HepG2 (cell line): ENCODE results near the gene LBX2. TPM values are rescaled to one million over a fixed set of nuclear protein-coding genes. Genes with fewer than 3 reads are reported as not detected.
A peak's percentile ranks its signal among the peaks of the same experiment; 100 is the strongest.

Source experiments
- ATAC-seq: fragments of 200-7000 bp; cut with Tn5 transposase; 3 replicates; pipeline ENCODE4 v1.9.1; 2020; ENCODE audit warnings: mild to moderate bottlenecking, moderate library complexity
- BruUV-seq: library from RNA; stranded (reverse); fragments of 400-500 nt; replicated peaks from 2 replicates; lab custom pipeline; 2021; lab: Mats Ljungman, UMichigan
- CTCF ChIA-PET: fragments of 300-600 bp; formaldehyde crosslinking; extraction: SDS; loops from one replicate; lab custom pipeline; 2021; ENCODE audit warnings: low total read pairs, inconsistent platforms, low intra/inter-chr PET ratio; lab: Yijun Ruan, JAX
- POLR2A ChIA-PET: fragments of 350-600 bp; sonication (Branson Sonifier 250); formaldehyde crosslinking; loops from one replicate; lab custom pipeline; 2020; ENCODE audit warnings: antibody characterized with exemption, inconsistent platforms; lab: Yijun Ruan, JAX
- DNase-seq: peaks from one replicate; pipeline ENCODE4 v3.0.0-alpha.2; 2015; ENCODE audit warnings: low spot score
- FAIRE-seq: peaks from 3 replicates; lab custom pipeline; 2011; peaks lifted over from hg19 to GRCh38; lab: Jason Lieb, UNC
- H2AFZ ChIP-seq: one replicate; pipeline ENCODE4 v1.6.1; 2011; ENCODE audit warnings: low read length, inconsistent platforms
- H3K27ac ChIP-seq: fragments of 300-600 bp; 3 replicates; pipeline ENCODE4 v1.8.0; 2011; ENCODE audit warnings: mixed run types, mild to moderate bottlenecking, mixed read lengths, low read length, inconsistent platforms; ENCODE audit not compliant: insufficient read depth; ENCODE audit errors: extremely low read length
- H3K27me3 ChIP-seq, 2 experiments: fragments of 200-600 bp in 1 of 2; 2 replicates in 1 of 2; 3 replicates in 1 of 2; pipeline versions ENCODE4 v1.6.0 to v1.8.0; 2011; ENCODE audit warnings: low read length in 2 of 2, mild to moderate bottlenecking in 2 of 2, moderate library complexity in 2 of 2, inconsistent platforms in 1 of 2; ENCODE audit not compliant: insufficient read depth in 2 of 2, control insufficient read depth in 1 of 2
- H3K36me3 ChIP-seq, 2 experiments: fragments of 200-600 bp in 1 of 2; replicated peaks in 1 of 2; 2 replicates in 1 of 2; 3 replicates in 1 of 2; pipeline versions ENCODE4 v1.5.1 to v1.8.0; 2011; ENCODE audit warnings: low read length in 2 of 2, inconsistent platforms in 1 of 2; ENCODE audit not compliant: insufficient read depth in 2 of 2, control insufficient read depth in 1 of 2
- H3K4me1 ChIP-seq: 2 replicates; pipeline ENCODE4 v1.5.1; 2012; ENCODE audit warnings: low read length, inconsistent platforms; ENCODE audit not compliant: insufficient read depth
- H3K4me2 ChIP-seq: 2 replicates; pipeline ENCODE4 v1.6.0; 2011; ENCODE audit warnings: low read depth, low read length, inconsistent platforms
- H3K4me3 ChIP-seq, 3 experiments: fragments of 200-600 bp in 1 of 3; sonication (generic), shearing (Covaris generic) in 1 of 3; replicated peaks in 1 of 3; 2 replicates each; pipeline ENCODE4 v1.5.1; 2011 to 2016; ENCODE audit warnings: low read length in 3 of 3, inconsistent platforms in 2 of 3, low read depth in 2 of 3, mild to moderate bottlenecking in 2 of 3, control low read depth in 1 of 3, mixed read lengths in 1 of 3; ENCODE audit not compliant: insufficient read depth in 1 of 3
- H3K79me2 ChIP-seq: one replicate; pipeline ENCODE4 v1.6.1; 2011; ENCODE audit warnings: low read length, inconsistent platforms; ENCODE audit not compliant: insufficient read depth
- H3K9ac ChIP-seq: 2 replicates; pipeline ENCODE4 v1.6.0; 2011; ENCODE audit warnings: mild to moderate bottlenecking, low read depth, low read length, inconsistent platforms; ENCODE audit not compliant: insufficient read depth
- H3K9me3 ChIP-seq: 2 replicates; pipeline ENCODE4 v1.5.1; 2012; ENCODE audit warnings: mild to moderate bottlenecking, low read length
- H4K20me1 ChIP-seq: 2 replicates; pipeline ENCODE4 v1.6.0; 2011; ENCODE audit warnings: inconsistent platforms, mild to moderate bottlenecking, low read length, moderate library complexity; ENCODE audit not compliant: insufficient read depth
- ASH2L ChIP-seq: fragments of 300-600, 200-600 bp; sonication (generic); IDR thresholded peaks from 2 replicates; pipeline ENCODE4 v1.7.0; 2017; ENCODE audit warnings: low read depth, mild to moderate bottlenecking, moderate library complexity, mixed read lengths, low read length; ENCODE audit not compliant: insufficient read length
- CCDC6 ChIP-seq: sonication (generic); formaldehyde crosslinking; IDR thresholded peaks from 2 replicates; pipeline ENCODE4 v1.8.1; 2022; ENCODE audit warnings: mild to moderate bottlenecking, missing genetic modification reagents, moderate library complexity
- E2F1 ChIP-seq: sonication (generic); formaldehyde crosslinking; IDR thresholded peaks from 2 replicates; pipeline ENCODE4 v1.5.0; 2020; ENCODE audit warnings: missing genetic modification reagents
- FOSL2 ChIP-seq: sonication (generic); formaldehyde crosslinking; IDR thresholded peaks from 2 replicates; pipeline ENCODE4 v1.4.0; 2020; ENCODE audit warnings: missing genetic modification reagents
- KDM5A ChIP-seq: fragments of 200-600 bp; sonication (generic); IDR thresholded peaks from 2 replicates; pipeline ENCODE4 v1.7.0; 2018; ENCODE audit warnings: antibody characterized with exemption, mild to moderate bottlenecking, low read length, borderline replicate concordance
- KLF12 ChIP-seq: sonication (generic); formaldehyde crosslinking; IDR thresholded peaks from 2 replicates; pipeline ENCODE4 v1.4.0; 2020; ENCODE audit warnings: missing genetic modification reagents, borderline replicate concordance
- MXD3 ChIP-seq: IDR thresholded peaks from 2 replicates; pipeline ENCODE4 v1.6.1; 2016; ENCODE audit warnings: mild to moderate bottlenecking, missing biosample characterization, missing genetic modification reagents
- PHB2 ChIP-seq: fragments of 450-650 bp; IDR thresholded peaks from 2 replicates; pipeline ENCODE4 v1.6.1; 2018; ENCODE audit not compliant: partially characterized antibody
- SMARCE1 ChIP-seq: fragments of 450-650 bp; IDR thresholded peaks from 2 replicates; pipeline ENCODE4 v1.6.1; 2017; ENCODE audit warnings: borderline replicate concordance
- SYNCRIP ChIP-seq: fragments of 200-400 bp; formaldehyde crosslinking; IDR thresholded peaks from 2 replicates; pipeline ENCODE4 v1.6.1; 2018; ENCODE audit warnings: mild to moderate bottlenecking, low read depth, low read length; ENCODE audit not compliant: insufficient read depth
- THAP9 ChIP-seq: sonication (generic); formaldehyde crosslinking; IDR thresholded peaks from 2 replicates; pipeline ENCODE4; 2020; ENCODE audit warnings: missing genetic modification reagents, mild to moderate bottlenecking, borderline replicate concordance
- TRIM22 ChIP-seq: fragments of 450-650 bp; IDR thresholded peaks from 2 replicates; pipeline ENCODE4 v1.6.1; 2017
- ZNF605 ChIP-seq: sonication (generic); formaldehyde crosslinking; IDR thresholded peaks from 2 replicates; pipeline ENCODE4 v1.8.0; 2022; ENCODE audit warnings: mild to moderate bottlenecking, missing genetic modification reagents
- ZNF691 ChIP-seq: sonication (generic); formaldehyde crosslinking; IDR thresholded peaks from 2 replicates; pipeline ENCODE4 v1.4.0; 2020; ENCODE audit warnings: missing genetic modification reagents, low read depth, mild to moderate bottlenecking, borderline replicate concordance
- ZNF709 ChIP-seq: sonication (generic); formaldehyde crosslinking; IDR thresholded peaks from 2 replicates; pipeline ENCODE4 v1.5.0; 2020; ENCODE audit warnings: mild to moderate bottlenecking, missing genetic modification reagents
- whole genome bisulfite sequencing: methylation state at CpG from one replicate; pipeline ENCODE4 v1.1.6; 2017; ENCODE audit warnings: low lambda C conversion rate; 5-methylcytosine and 5-hydroxymethylcytosine counted together
- in situ Hi-C: cut with HindIII; loops from 2 replicates; pipeline ENCODE4 v1.10.0; 2017; ENCODE audit warnings: low pct_unique_long_range_greater_than_20kb; ENCODE audit not compliant: extremely low pct_ligation_motif_present
- intact Hi-C: fragments of 100-400 bp; cut with micrococcal nuclease; formaldehyde crosslinking; loops from one replicate; pipeline ENCODE4 v1.10.0; 2022; ENCODE audit not compliant: unreplicated experiment
- polyA plus RNA-seq, 8 experiments: library from polyadenylated mRNA; depleted of rRNA in 3 of 8; stranded (reverse) in 7 of 8; unstranded in 1 of 8; fragments of >200 nt; fragmentation: Illumina TruSeq in 4 of 8; extraction: Trizol in 4 of 8; gene quantifications; 2 replicates each; pipeline versions ENCODE4 v1.2.1 to v1.2.3, GENCODE V29; 2011 to 2016; ENCODE audit warnings: low read depth in 4 of 8, missing spikeins in 1 of 8, mixed read lengths in 1 of 8; ENCODE audit not compliant: insufficient read depth in 1 of 8
- total RNA-seq, 5 experiments: library from RNA; depleted of rRNA; stranded (reverse); fragments of >200 nt; fragmentation: Illumina TruSeq; extraction: Trizol; gene quantifications; 2 replicates each; pipeline ENCODE4 v1.2.3, GENCODE V29; 2016; ENCODE audit warnings: low read depth in 1 of 5

LBX2 gene
- total and polyA plus RNA-seq, 2 of the 13 experiments (the other 11 are each of a cell fraction or from before 2014, with no cell fraction given): 6.4 to 8.1 TPM

- H2AFZ ChIP-seq: no peak within 1 kb of the TSS
- H3K4me2 ChIP-seq: peak within 1 kb of the TSS; percentile 94
- ATAC-seq: peak; percentile 90
- peaks cover 19 to 33% of the 10 kb centered on the region in 2 experiments for H3K36me3 ChIP-seq
- peak; percentile 98 for DNase-seq
- H3K79me2 ChIP-seq: peaks cover 43% of the 10 kb centered on the region
- H3K9ac ChIP-seq: peak within 1 kb of the TSS; percentile 99
- in situ Hi-C loops: no loop called here
- no peaks in the 10 kb centered on the region for H3K9me3 ChIP-seq
- peaks cover 55% of the 10 kb centered on the region for H3K4me1 ChIP-seq
- BruUV-seq: no TSS peak
- peak within 1 kb of the TSS; percentile 84 to 100 (median 100) for H3K4me3 ChIP-seq
- CTCF ChIA-PET: interaction anchor here (1.5 to 1.9 kb wide), 2 partner anchors 23 to 46 kb away, joined by 3 to 5 read pairs; partner anchors contain the start of genes CCDC142, PCGF1 and TTC31
- H3K27me3 ChIP-seq: no peaks in the 10 kb centered on the region; a peak in 1 of 5 replicates
- no peaks in the 10 kb centered on the region for H4K20me1 ChIP-seq
- peak; percentile 83 for FAIRE-seq
- intact Hi-C loops: loop anchor here (1.0 to 2.0 kb wide), 5 partner anchors 22 to 71 kb away; partner anchors contain the start of genes MRPL53, PCGF1, TTC31 and WBP1
- WGBS: 2% methylated on average over 34 of the region's 87 CpGs
- peak within 1 kb of the TSS; percentile 95 for H3K27ac ChIP-seq
- POLR2A ChIA-PET: interaction anchor here (0.6 to 5.9 kb wide), 27 partner anchors 9 to 351 kb away, joined by 3 to 93 read pairs (median 5); partner anchors contain the start of genes CCDC142, INO80B, LBX2 and LOXL3
- TF ChIP-seq SYNCRIP (no peak), ZNF709 (peak; percentile 36; the same call in 1 of the 2 replicates), PHB2 (no peak), KDM5A (peak; percentile 91), CCDC6 (peak; percentile 58; the same call in 1 of the 2 replicates), FOSL2 (CRISPR knock-in tag) (no peak; the same call in 1 of the 2 replicates), SMARCE1 (no peak), KLF12 (peak; percentile 97; the same call in 1 of the 2 replicates), ZNF691 (CRISPR knock-in tag) (peak; percentile 68), ZNF605 (CRISPR knock-in tag) (peak; percentile 97), TRIM22 (no peak), ASH2L (peak; percentile 90), THAP9 (CRISPR knock-in tag) (peak; percentile 86; the same call in 1 of the 2 replicates), MXD3 (CRISPR knock-in tag) (peak; percentile 68; the same call in 1 of the 2 replicates), E2F1 (CRISPR knock-in tag) (peak; percentile 89)
These were observed 30.2 kb upstream of the LBX2 start, which contains the start of the genes AUP1 and HTRA2 for GRCh38 chr2:74529357-74530238. TSS of gene AUP1 (minus strand) at chr2:74529706. CDS start at chr2:74529629, 77 bp downstream. TSS of gene HTRA2 (plus strand) at chr2:74529933. CDS start at chr2:74530007, 74 bp downstream.
